Hippocampal formation (tissue), 2 donors: Measurements from ENCODE around the gene TAOK3.
"Not testable (repeated sequence)": the region's sequence is repeated elsewhere in the genome, so short reads cannot be mapped to it uniquely, and the experiment has no call there.

Source experiments
- DNase-seq, 2 donors: peaks; one replicate each; lab custom pipeline; 2025; lab: John Stamatoyannopoulos, UW

The TAOK3 gene

GRCh38 chr12:118373616-118374015 lies 909 bp upstream of the TAOK3 start:
- DNase-seq = no peak

GRCh38 chr12:118371321-118372282 lies 1.1 kb downstream of the TAOK3 start:
- peak in 1 of 2 donors; percentile 9 for DNase-seq

GRCh38 chr12:118370601-118371000 lies 2.1 kb downstream of the TAOK3 start:
- no peak for DNase-seq

DNA sequence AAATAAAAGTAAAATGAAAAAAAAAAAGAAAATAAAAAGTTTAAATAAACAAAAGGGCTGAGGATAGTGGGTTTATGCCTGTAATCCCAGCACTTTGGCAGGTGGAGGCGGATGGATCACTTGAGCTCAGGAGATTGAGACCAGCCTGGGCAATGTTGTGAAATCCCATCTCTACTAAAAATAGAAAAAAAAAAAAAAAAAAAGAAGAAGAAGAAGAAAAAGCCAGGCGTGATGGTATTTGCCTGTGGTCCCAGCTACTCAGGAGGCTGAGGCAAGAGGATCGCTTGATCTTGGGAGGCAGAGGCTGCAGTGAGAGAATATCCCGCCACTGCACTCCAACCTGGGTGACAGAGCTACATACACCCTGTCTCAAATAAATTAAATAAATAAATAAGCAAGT lies 3.9 kb downstream of the TAOK3 start:
- DNase-seq = no peak

- no peak for DNase-seq
Measured at GRCh38 chr12:118361889-118362288, 10.8 kb downstream of the TAOK3 start.

DNA sequence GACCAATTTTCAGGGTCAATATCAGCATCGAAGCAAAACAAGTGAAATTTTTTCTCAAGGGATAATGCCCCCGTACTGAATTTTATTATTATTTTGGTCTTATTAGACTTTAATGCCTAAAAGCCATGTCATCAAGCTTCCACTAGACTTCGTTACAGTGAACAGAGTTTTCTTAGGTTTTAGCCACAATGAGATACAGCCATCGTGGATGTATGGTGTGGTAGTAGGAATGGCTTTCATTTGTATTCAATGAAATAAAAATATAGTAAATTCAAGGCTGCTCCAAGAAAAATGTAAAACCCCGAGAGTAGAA lies 11.7 kb downstream of the TAOK3 start:
- DNase-seq = no peak

GRCh38 chr12:118359541-118359915 lies 13.2 kb downstream of the TAOK3 start:
- DNase-seq = no peak

DNA sequence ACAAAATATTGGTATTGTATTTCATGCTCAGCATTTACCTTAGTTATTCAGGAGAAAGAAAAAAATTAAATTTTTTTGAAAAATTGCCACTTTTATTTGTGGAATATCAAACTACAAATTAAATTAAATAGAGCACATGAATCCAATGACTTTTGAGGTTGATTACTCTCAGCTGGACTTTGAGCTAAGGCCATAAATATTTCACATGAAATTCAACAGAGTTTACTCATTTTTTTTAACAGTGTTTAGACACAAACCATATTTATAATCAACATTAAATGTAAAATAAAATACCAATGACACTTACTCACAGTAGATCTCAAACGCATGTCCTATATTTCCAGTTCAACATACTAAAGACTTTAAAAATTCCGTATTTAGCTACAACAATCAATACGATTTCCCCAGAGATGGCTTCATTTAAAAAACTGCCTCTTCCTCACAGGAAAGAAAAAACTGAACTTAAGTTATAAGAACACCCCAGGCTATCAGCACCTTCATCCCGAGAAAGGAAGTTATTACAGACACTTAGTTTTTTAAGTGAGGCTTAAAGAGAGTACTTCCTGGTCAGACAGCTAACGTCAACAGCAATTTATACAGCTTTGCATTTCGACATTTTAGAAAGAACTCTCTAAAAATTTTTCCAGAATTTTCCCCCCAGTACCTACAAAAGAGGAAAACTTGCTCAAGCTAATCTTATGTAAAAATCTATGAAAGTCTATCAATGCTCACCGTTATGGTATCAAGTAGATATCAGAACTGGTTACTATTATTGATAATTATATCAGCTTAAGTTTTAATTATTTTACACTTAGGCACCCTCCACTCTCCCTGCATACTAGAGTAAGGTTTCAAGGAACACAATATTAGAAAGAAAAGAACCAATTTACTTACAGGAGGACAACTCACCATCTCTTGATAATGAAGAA lies 13.8 kb downstream of the TAOK3 start:
- no peak for DNase-seq

- DNase-seq = no peak
Measured at GRCh38 chr12:118358008-118358359, 14.7 kb downstream of the TAOK3 start.

DNA sequence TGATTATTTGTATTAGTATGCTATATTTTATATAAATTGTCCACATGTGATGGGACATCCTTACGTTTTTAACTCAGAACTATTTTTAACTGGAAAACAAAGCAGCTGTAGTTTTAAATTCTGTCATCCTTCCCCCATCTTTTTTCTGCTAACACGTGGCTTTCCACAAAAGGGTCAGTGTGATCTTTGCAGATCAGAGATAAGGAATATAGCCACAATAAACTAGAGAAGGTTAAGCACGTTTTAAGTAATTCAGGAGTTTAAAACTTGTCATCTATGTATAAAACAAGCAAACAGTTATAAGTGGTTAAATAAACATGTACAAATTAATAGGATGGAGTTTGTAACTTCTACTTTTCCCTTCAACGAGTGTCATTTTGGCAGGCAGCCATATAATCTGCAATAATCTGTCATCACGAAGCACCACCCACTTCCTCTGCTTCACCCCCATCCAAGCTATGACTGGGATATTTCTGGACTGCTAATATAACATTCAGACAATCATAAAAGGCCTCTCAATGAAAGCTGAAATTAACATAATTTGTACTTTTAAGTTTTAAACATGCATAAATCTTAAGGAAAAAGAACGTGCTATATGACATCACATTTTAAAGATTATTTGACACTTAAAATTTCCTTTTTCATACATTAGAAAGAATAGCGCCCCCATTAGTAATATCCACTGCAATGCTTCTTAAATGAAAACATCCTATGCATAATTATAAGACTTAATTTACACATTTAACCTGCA lies 15.3 kb downstream of the TAOK3 start:
- peak in 1 of 2 donors; percentile 72 for DNase-seq

DNA sequence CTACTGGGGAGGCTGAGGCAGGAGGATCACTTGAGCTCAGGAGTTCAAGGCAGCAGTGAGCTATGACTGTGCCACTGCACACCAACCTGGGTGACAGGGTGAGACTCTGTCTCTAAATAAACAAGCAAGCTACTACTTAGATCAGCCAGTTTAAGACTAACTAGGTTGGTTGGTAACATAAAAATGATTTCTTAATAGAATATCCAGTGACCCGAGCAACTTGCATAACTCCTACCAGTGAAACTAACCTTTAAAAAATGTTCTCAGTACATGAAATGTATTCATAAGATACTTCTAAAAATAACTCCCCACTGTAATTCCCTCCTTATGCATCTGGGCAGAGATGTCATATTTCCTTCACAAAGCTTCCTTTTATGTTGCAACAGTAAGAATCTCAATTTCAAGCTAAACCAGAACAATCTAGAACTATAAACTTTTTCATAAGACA lies 15.9 kb downstream of the TAOK3 start:
- no peak for DNase-seq

DNA sequence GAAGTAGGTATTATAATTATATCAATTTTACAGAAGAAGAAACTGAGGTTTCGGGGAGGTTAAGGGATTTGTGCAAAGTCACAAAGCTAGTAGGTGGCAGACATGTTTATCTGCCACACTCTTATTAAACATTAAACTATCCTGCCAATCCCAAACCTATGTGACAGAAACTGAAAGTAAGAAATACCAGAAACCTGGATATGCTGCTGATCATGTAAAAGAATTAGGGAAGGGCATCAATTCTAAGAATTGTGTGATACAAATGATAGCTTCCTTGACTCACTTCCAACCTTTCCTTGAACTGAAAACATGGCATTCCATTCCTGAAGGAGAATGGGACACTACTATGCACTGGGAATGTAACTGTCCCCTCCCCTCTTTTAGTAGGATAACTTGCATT lies 16.9 kb downstream of the TAOK3 start:
- DNase-seq = no peak

DNA sequence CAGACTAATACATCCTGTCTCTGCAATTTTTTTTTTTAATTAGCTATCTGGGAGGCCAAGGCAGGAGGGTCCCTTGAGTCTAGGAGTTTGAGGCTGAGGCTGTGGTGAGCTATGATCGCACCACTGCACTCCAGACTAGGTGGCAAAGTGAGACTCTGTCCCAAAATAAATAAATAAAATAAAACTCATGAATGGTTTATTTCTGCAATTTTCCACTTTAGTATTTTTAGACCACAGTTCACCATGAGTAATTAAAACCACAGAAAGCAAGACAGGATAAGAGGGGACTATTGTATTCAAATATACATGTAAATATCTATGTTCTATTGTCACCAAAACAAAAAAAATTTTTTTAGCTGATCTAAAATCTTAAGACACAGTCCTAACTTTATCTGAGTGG lies 17.8 kb downstream of the TAOK3 start:
- no peak for DNase-seq

DNA sequence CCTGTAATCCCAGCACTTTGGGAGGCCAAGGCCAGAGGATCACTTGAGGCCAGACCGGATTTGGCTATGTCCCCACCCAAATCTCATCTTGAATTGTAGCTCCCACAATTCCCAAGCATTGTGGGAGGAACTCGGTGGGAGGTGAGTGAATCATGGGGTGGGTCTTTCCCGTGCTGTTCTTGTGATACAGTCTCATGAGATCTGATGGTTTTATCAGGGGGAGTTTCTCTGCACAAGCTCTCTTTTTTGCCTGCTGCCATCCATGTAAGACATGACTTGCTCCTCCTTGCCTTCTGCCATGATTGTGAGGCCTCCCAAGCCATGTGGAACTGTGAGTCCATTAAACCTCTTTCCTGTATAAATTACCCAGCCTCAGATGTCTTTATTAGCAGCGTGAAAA lies 18.2 kb downstream of the TAOK3 start:
- not testable (repeated sequence) for DNase-seq

DNA sequence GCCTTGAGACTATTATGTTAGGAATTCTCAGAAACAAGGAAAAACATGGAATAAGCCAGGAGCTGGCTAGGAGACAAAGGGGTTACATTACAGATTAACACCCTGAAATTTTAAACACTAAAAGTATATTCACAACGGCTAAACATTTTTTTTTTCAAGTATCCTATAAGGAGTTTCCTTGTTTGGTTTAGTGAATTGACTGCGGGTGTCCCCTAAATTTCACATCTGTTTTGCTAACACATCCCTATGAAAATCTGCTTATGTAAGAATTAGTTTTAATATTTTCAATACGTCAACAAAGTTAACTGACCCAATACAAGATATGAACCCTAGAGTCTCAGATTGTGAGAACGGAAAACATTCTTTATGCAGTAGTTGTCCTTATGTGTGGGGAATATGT lies 19.0 kb downstream of the TAOK3 start:
- no peak for DNase-seq

DNA sequence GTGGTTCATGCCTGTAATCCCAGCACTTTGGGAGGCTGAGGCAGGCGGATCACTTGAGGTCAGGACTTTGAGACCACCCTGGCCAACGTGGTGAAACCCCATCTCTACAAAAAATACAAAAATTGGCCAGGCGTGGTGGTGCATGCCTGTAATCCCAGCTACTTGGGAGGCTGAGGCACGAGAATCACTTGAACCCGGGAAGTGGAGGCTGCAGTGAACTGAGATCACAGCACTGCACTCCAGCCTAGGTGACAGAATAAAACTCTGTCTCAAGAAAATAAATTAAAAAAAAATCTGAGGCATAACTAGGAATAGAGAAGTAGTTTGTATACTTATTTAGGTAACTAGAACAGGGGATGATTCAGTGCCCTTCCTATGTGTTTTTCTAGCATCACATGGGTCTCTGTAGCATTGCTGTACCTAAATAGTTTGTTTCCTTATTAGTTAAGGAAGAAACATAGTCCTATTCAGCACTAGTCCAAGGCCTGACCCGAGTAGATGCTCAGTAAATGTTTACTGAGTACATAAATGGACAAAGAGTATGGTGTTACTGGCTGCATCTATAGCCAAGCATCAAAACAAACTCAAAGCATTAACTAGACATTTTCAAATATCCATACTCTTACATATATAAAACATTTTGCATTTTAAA lies 21.7 kb downstream of the TAOK3 start:
- DNase-seq = no peak

- DNase-seq = no peak
Measured at GRCh38 chr12:118347916-118348315, 24.8 kb downstream of the TAOK3 start.

- DNase-seq = no peak
Measured at GRCh38 chr12:118346895-118347294, 25.8 kb downstream of the TAOK3 start.

GRCh38 chr12:118345355-118345754 lies 27.4 kb downstream of the TAOK3 start:
- no peak for DNase-seq

DNA sequence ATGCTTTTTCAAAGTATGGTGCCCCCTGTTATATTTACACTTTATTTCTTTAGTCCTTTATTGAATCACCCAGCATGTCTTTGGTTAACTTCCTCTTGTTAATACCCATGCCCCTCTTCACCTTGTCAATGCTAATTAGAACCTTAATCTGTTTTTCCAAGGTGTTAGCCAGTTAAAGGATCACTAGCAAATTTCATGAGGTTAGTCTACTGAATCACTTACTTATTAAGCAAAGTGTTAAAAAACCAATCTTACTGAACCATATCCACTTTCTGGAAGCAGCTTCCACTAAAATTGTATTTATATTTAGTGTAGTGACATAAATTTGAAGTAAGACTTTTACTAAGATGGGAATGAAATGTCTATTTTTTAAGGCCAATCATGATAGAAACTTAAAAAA lies 27.9 kb downstream of the TAOK3 start:
- DNase-seq = no peak

DNA sequence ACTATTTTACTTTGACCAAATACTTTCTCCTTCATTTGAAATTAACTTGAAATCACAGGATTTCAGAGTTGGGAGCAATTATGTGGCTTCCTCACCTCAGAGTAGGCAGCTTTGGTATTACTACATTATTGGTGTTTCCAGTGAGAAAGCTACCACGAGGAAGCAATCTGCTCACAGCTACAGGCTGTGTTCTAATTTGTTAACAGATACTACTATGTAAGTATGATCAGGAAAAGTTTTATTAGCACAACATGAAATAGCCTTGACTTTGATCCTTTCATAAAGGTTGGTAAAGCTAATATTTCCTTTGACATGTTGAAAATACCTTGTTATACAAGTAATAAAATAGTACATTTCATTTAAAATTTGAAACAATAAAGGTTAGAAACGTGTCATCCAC lies 30.6 kb downstream of the TAOK3 start:
- no peak for DNase-seq
